Panc1 (cell line): Measurements from ENCODE around the gene SLC2A5.

ENCODE experiments used
- TF ChIP-seq, protein P1 (sequence below), 2 experiments: IDR thresholded peaks; 2 replicates each; pipeline ENCODE4 v1.6.1; 2011 to 2012; ENCODE audit warnings: low read depth in 2 of 2, control low read depth in 1 of 2, low read length in 1 of 2, mild to moderate bottlenecking in 1 of 2, moderate library complexity in 1 of 2; ENCODE audit not compliant: insufficient read depth in 1 of 2
- TF ChIP-seq, protein P2 (sequence below): fragments of 450-650 bp; IDR thresholded peaks from 2 replicates; pipeline ENCODE4 v1.5.1; 2017; ENCODE audit warnings: mild to moderate bottlenecking

DNA sequence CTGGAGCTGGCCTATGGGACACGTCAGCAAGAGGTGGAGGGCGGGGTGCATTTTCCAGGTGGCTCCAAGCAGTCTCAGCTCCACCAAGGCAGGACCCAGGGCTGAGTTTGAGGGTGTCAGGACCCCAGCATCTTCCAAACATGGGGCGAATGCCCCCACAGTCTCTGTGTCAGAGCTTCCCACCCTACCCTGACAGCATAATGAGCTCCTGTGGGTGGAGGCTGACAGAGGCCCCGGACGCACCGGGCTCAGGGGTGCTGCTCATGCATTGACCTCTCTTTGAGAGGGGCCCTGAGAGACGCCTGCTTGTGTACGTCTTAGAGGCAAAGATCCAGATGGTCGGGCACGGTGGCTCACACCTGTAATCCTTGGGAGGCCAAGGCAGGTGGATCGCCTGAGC lies 80.4 kb downstream of the SLC2A5 start:
- TF ChIP-seq, protein P1, sequence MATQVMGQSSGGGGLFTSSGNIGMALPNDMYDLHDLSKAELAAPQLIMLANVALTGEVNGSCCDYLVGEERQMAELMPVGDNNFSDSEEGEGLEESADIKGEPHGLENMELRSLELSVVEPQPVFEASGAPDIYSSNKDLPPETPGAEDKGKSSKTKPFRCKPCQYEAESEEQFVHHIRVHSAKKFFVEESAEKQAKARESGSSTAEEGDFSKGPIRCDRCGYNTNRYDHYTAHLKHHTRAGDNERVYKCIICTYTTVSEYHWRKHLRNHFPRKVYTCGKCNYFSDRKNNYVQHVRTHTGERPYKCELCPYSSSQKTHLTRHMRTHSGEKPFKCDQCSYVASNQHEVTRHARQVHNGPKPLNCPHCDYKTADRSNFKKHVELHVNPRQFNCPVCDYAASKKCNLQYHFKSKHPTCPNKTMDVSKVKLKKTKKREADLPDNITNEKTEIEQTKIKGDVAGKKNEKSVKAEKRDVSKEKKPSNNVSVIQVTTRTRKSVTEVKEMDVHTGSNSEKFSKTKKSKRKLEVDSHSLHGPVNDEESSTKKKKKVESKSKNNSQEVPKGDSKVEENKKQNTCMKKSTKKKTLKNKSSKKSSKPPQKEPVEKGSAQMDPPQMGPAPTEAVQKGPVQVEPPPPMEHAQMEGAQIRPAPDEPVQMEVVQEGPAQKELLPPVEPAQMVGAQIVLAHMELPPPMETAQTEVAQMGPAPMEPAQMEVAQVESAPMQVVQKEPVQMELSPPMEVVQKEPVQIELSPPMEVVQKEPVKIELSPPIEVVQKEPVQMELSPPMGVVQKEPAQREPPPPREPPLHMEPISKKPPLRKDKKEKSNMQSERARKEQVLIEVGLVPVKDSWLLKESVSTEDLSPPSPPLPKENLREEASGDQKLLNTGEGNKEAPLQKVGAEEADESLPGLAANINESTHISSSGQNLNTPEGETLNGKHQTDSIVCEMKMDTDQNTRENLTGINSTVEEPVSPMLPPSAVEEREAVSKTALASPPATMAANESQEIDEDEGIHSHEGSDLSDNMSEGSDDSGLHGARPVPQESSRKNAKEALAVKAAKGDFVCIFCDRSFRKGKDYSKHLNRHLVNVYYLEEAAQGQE (IDR thresholded peaks at IDR 0.05; ENCODE audit: insufficient read depth in 1 of 2, low read depth in 2 of 2, low read length in 1 of 2) = no peak
- TF ChIP-seq, protein P2, sequence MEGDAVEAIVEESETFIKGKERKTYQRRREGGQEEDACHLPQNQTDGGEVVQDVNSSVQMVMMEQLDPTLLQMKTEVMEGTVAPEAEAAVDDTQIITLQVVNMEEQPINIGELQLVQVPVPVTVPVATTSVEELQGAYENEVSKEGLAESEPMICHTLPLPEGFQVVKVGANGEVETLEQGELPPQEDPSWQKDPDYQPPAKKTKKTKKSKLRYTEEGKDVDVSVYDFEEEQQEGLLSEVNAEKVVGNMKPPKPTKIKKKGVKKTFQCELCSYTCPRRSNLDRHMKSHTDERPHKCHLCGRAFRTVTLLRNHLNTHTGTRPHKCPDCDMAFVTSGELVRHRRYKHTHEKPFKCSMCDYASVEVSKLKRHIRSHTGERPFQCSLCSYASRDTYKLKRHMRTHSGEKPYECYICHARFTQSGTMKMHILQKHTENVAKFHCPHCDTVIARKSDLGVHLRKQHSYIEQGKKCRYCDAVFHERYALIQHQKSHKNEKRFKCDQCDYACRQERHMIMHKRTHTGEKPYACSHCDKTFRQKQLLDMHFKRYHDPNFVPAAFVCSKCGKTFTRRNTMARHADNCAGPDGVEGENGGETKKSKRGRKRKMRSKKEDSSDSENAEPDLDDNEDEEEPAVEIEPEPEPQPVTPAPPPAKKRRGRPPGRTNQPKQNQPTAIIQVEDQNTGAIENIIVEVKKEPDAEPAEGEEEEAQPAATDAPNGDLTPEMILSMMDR = no peak
